ENCODE data around the gene SLC9A9. TPM values are rescaled to one million over a fixed set of nuclear protein-coding genes. Genes with fewer than 3 reads are reported as not detected.

Gene SLC9A9
- total RNA-seq, 4 donors from 2014 or later, result 12.8 to 63.8 (median 33.3) TPM

DNA sequence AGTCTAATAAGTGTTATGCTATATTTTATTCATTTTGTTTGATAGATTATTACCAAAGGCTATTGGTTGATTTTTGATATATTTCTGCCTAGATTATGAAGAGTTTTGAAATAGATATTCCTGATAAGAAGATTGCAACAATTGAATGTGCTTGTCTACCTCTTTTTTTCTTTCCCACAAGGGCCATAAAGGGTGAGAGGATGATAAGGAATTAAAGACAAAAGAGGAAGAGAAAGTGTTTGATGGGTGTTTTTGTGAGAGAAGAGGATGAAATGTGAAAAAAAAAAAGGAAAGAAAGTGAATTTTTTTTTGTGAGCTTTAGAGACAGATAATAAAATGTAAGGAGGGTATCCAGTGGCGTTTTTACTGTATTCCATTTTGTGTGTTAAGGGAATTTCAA, 484.3 kb downstream of the SLC9A9 start:
- no peak overlapping the region for H3K4me3 ChIP-seq
- intact Hi-C loops (cut with DNase I; ENCODE audit: low total_unique reads), result no loop called here
- no peaks in the 10 kb centered on the region for H3K9me3 ChIP-seq
- no peaks in the 10 kb centered on the region for H3K4me1 ChIP-seq
- no peaks in the 10 kb centered on the region for H3K27me3 ChIP-seq
- DNase-seq, result no peak
- TF ChIP-seq, protein P1, sequence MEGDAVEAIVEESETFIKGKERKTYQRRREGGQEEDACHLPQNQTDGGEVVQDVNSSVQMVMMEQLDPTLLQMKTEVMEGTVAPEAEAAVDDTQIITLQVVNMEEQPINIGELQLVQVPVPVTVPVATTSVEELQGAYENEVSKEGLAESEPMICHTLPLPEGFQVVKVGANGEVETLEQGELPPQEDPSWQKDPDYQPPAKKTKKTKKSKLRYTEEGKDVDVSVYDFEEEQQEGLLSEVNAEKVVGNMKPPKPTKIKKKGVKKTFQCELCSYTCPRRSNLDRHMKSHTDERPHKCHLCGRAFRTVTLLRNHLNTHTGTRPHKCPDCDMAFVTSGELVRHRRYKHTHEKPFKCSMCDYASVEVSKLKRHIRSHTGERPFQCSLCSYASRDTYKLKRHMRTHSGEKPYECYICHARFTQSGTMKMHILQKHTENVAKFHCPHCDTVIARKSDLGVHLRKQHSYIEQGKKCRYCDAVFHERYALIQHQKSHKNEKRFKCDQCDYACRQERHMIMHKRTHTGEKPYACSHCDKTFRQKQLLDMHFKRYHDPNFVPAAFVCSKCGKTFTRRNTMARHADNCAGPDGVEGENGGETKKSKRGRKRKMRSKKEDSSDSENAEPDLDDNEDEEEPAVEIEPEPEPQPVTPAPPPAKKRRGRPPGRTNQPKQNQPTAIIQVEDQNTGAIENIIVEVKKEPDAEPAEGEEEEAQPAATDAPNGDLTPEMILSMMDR (IDR thresholded peaks at IDR 0.05), result no peak
- TF ChIP-seq POLR2A (IDR thresholded peaks at IDR 0.05), result no peak
- H3K36me3 ChIP-seq, result no peaks in the 10 kb centered on the region
- no peak overlapping the region for H3K27ac ChIP-seq

DNA sequence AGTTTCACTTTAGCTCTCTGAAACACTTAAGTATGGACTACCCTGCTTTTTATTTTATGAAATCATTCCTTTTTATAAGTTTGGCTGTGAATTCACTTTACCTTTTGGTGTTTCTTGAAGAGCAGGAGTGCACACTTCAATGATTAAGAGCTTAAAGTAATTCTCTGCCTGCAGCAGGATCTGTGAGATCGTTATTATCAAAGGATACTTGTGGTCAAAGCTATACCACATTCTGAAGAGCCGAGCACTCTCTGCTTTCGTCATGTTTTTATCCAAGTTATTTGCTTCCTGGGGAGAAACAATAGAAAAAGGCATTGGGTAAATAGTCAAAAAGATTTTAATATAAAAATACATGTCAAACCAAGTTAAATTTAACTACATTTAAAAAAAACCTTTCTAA, 485.0 kb downstream of the SLC9A9 start:
- no peaks in the 10 kb centered on the region for H3K9me3 ChIP-seq
- no peak overlapping the region for H3K4me3 ChIP-seq
- TF ChIP-seq, protein P1 (IDR thresholded peaks at IDR 0.05), result no peak
- no peak for TF ChIP-seq POLR2A (IDR thresholded peaks at IDR 0.05)
- intact Hi-C loops (cut with DNase I; ENCODE audit: low total_unique reads), result no loop called here
- no peak overlapping the region for H3K27ac ChIP-seq
- no peaks in the 10 kb centered on the region for H3K4me1 ChIP-seq
- no peaks in the 10 kb centered on the region for H3K36me3 ChIP-seq
- H3K27me3 ChIP-seq, result no peaks in the 10 kb centered on the region
- DNase-seq, result no peak

DNA sequence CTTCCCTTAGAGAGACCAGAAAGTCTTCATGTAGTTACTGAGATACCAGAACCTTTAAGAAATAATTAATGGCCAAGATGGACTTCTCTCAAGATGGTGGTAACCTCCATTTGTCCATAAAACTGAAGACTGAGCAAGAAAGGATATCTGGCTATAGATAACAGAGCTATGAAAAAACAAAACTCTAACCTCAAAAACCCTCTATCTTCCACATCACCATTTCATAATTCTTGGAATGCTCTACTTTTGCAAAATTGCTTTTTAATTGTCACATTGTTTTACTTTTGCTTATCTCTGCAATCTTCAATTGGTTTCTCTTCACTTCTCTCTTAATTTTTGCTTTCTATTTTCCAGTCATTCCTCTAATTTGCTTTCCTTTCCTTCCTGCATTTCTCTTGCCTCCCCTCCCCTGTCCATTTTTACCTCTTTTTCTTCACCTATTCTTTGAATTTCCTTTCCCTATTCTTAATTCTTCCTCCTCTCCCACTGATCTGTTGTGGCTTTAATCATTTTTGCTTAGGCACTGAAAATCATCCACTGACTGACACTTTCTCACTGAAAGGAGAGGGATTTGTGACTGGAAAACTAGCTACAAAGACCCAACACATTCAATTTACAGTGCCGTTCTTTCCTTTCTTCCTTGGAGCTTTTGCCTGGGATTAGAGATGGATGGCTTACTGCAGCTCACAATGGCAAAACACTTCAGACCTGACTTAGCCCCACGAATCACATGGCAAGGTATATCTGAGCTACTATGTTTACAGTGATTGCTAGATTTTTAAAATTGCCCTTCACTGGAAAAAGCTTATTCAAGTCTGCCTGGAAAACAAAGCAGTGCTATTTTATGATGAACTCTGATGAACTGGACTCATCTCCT, 485.9 kb downstream of the SLC9A9 start:
- Histone ChIP-seq H3K9me3 (no peaks in the 10 kb centered on the region), H3K4me3 (no peak overlapping the region), H3K36me3 (no peaks in the 10 kb centered on the region), H3K27ac (no peak overlapping the region), H3K27me3 (no peaks in the 10 kb centered on the region), H3K4me1 (no peaks in the 10 kb centered on the region)
- DNase-seq, result no peak
- intact Hi-C loops (cut with DNase I; ENCODE audit: low total_unique reads), result no loop called here
- TF ChIP-seq POLR2A (IDR thresholded peaks at IDR 0.05), result no peak
- TF ChIP-seq, protein P1 (IDR thresholded peaks at IDR 0.05), result no peak

DNA sequence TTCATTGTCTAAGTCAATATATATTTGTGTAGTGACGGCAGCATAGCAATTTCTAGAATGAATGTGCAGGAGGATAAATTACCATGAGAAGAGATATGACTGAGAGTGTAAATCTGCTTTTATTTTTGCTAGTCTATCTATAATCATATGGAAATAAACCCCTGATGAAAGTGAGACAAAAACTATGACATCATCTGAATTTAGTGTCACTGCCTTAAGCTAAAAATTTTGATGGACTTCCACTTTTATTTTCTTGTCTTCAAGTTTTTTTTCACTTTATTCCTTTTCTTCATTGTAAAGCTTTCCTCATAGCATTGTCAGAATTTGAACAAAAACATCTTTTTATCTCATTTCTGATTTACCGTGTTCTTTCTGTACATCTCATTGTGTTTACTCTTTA, 486.7 kb downstream of the SLC9A9 start:
- no peak for DNase-seq
- Histone ChIP-seq H3K9me3 (no peaks in the 10 kb centered on the region), H3K27ac (no peak overlapping the region), H3K36me3 (no peaks in the 10 kb centered on the region), H3K27me3 (no peaks in the 10 kb centered on the region), H3K4me1 (no peaks in the 10 kb centered on the region), H3K4me3 (no peak overlapping the region)
- TF ChIP-seq, protein P1 (IDR thresholded peaks at IDR 0.05), result no peak
- no peak for TF ChIP-seq POLR2A (IDR thresholded peaks at IDR 0.05)
- intact Hi-C loops (cut with DNase I; ENCODE audit: low total_unique reads), result no loop called here

DNA sequence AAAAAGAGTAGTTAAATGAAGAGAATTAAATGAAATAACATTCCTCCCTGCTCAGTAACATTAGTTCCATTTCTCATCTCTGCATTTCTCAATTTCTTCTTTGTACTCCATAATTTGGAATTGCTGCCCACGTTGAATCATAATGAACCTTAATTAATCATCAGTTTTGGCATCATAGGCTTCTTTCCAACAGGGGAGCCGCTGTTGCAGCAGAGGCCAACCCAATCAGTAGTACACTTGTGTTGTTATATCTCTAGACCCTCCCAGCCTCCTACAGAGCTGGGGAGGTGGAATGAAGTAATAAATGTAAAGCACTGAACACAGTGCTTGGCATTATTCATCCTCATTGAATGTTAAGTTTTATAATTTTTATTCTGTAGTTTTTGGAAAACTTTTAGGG, 488.0 kb downstream of the SLC9A9 start:
- Histone ChIP-seq H3K36me3 (no peaks in the 10 kb centered on the region), H3K4me3 (no peak overlapping the region), H3K27ac (no peak overlapping the region), H3K4me1 (no peaks in the 10 kb centered on the region), H3K27me3 (no peaks in the 10 kb centered on the region), H3K9me3 (no peaks in the 10 kb centered on the region)
- no peak for DNase-seq
- intact Hi-C loops (cut with DNase I; ENCODE audit: low total_unique reads), result no loop called here
- TF ChIP-seq POLR2A (IDR thresholded peaks at IDR 0.05), result no peak
- TF ChIP-seq, protein P1 (IDR thresholded peaks at IDR 0.05), result no peak

Measured in uterus (tissue), 4 donors.